Mesendoderm (in vitro differentiated cells): ENCODE results near the gene NUMB.

ENCODE experiments used
- DNase-seq: peaks from one replicate; pipeline ENCODE4 v3.0.0; 2013
- H2AK5ac ChIP-seq: 2 replicates; pipeline ENCODE4 v1.6.1; 2013; ENCODE audit warnings: low read length, inconsistent platforms
- H2BK120ac ChIP-seq: 2 replicates; pipeline ENCODE4 v1.6.1; 2013; ENCODE audit warnings: low read depth, mild to moderate bottlenecking, low read length, moderate library complexity, mixed read lengths
- H2BK15ac ChIP-seq: replicated peaks from 2 replicates; pipeline ENCODE4 v1.6.1; 2013; ENCODE audit warnings: low read depth, mild to moderate bottlenecking, moderate library complexity
- H2BK5ac ChIP-seq: 2 replicates; pipeline ENCODE4 v1.6.1; 2013; ENCODE audit warnings: low read length, inconsistent platforms
- H3K18ac ChIP-seq: 2 replicates; pipeline ENCODE4 v1.6.1; 2013; ENCODE audit warnings: mild to moderate bottlenecking, low read length, mixed read lengths
- H3K23ac ChIP-seq: one replicate; pipeline ENCODE4 v1.6.1; 2013; ENCODE audit warnings: low read length
- H3K27ac ChIP-seq: 2 replicates; pipeline ENCODE4 v1.5.1; 2013; ENCODE audit warnings: low read depth, mild to moderate bottlenecking, inconsistent platforms, low read length, moderate library complexity
- H3K27me3 ChIP-seq: 2 replicates; pipeline ENCODE4 v1.6.1; 2013; ENCODE audit warnings: low read length, control low read depth, mild to moderate bottlenecking, inconsistent platforms; ENCODE audit not compliant: insufficient read depth, poor library complexity
- H3K36me3 ChIP-seq: 2 replicates; pipeline ENCODE4 v1.6.1; 2013; ENCODE audit warnings: low read length, inconsistent platforms; ENCODE audit not compliant: control insufficient read depth, insufficient read depth
- H3K4ac ChIP-seq: one replicate; pipeline ENCODE4 v1.6.1; 2013; ENCODE audit warnings: low read depth, mild to moderate bottlenecking, low read length, moderate library complexity
- H3K4me1 ChIP-seq: 2 replicates; pipeline ENCODE4 v1.6.1; 2013; ENCODE audit warnings: low read depth, low read length, inconsistent platforms; ENCODE audit not compliant: control insufficient read depth
- H3K4me2 ChIP-seq: 2 replicates; pipeline ENCODE4 v1.6.1; 2013; ENCODE audit warnings: low read length
- H3K4me3 ChIP-seq: 2 replicates; pipeline ENCODE4 v1.5.1; 2013; ENCODE audit warnings: mild to moderate bottlenecking, low read length
- H3K56ac ChIP-seq: one replicate; pipeline ENCODE4 v1.6.1; 2013; ENCODE audit warnings: low read length
- H3K79me1 ChIP-seq: 2 replicates; pipeline ENCODE4 v1.6.1; 2013; ENCODE audit warnings: low read length, inconsistent platforms
- H3K79me2 ChIP-seq: 2 replicates; pipeline ENCODE4 v1.6.1; 2013; ENCODE audit warnings: mild to moderate bottlenecking, low read length; ENCODE audit not compliant: control insufficient read depth, insufficient read depth
- H3K9ac ChIP-seq: 2 replicates; pipeline ENCODE4 v1.6.1; 2013; ENCODE audit warnings: low read length, inconsistent platforms
- H4K5ac ChIP-seq: one replicate; pipeline ENCODE4 v1.6.1; 2013; ENCODE audit warnings: low read length
- H4K8ac ChIP-seq: one replicate; pipeline ENCODE4 v1.6.1; 2013; ENCODE audit warnings: low read depth, mild to moderate bottlenecking, control low read depth, low read length, moderate library complexity
- WGBS: extraction: QIAGEN DNeasy Blood & Tissue Kit; methylation state at CpG from one replicate; pipeline ENCODE4 v1.1.7; 2013; ENCODE audit warnings: low lambda C conversion rate, missing lambda C conversion rate; ENCODE audit not compliant: insufficient coverage; ENCODE audit errors: extremely low coverage; 5-methylcytosine and 5-hydroxymethylcytosine counted together

The NUMB gene

GRCh38 chr14:73242357-73242901 lies 215.9 kb downstream of the NUMB start:
- no peak for DNase-seq
- no CpG with 5 or more reads among the region's 6 CpGs for WGBS
- no peak overlapping the region for H4K5ac ChIP-seq
- H3K27ac ChIP-seq: no peak overlapping the region
- no peak overlapping the region for H3K9ac ChIP-seq
- no peak overlapping the region for H2BK15ac ChIP-seq
- H3K4me3 ChIP-seq: no peak overlapping the region
- H3K4me1 ChIP-seq: no peaks in the 10 kb centered on the region
- H2BK120ac ChIP-seq: no peak overlapping the region
- H2AK5ac ChIP-seq: no peak overlapping the region
- no peak overlapping the region for H3K18ac ChIP-seq
- H4K8ac ChIP-seq: no peak overlapping the region
- H3K79me1 ChIP-seq: no peaks in the 10 kb centered on the region
- H3K27me3 ChIP-seq: peaks cover 23% of the 10 kb centered on the region
- H3K36me3 ChIP-seq: no peaks in the 10 kb centered on the region
- H3K79me2 ChIP-seq: no peaks in the 10 kb centered on the region
- H3K4me2 ChIP-seq: no peak overlapping the region
- no peak overlapping the region for H3K4ac ChIP-seq
- no peak overlapping the region for H3K23ac ChIP-seq
- no peak overlapping the region for H2BK5ac ChIP-seq
- no peak overlapping the region for H3K56ac ChIP-seq

GRCh38 chr14:73241481-73242165 lies 216.7 kb downstream of the NUMB start:
- Histone ChIP-seq H2AK5ac (no peak overlapping the region), H3K4me2 (no peak overlapping the region), H2BK5ac (no peak overlapping the region), H3K23ac (no peak overlapping the region), H3K27me3 (peaks cover 28% of the 10 kb centered on the region), H3K4ac (no peak overlapping the region), H4K8ac (no peak overlapping the region), H3K56ac (no peak overlapping the region), H3K18ac (no peak overlapping the region), H3K27ac (no peak overlapping the region), H2BK15ac (no peak overlapping the region), H3K4me3 (no peak overlapping the region), H3K36me3 (no peaks in the 10 kb centered on the region), H3K4me1 (no peaks in the 10 kb centered on the region), H3K9ac (no peak overlapping the region), H4K5ac (no peak overlapping the region), H3K79me2 (no peaks in the 10 kb centered on the region), H2BK120ac (no peak overlapping the region), H3K79me1 (no peaks in the 10 kb centered on the region)
- DNase-seq: no peak
- no CpG with 5 or more reads among the region's 19 CpGs for WGBS

GRCh38 chr14:73240816-73241480 lies 217.4 kb downstream of the NUMB start:
- Histone ChIP-seq H3K27ac (no peak overlapping the region), H3K79me1 (no peaks in the 10 kb centered on the region), H2BK15ac (no peak overlapping the region), H3K27me3 (peaks cover 31% of the 10 kb centered on the region), H2BK5ac (no peak overlapping the region), H3K4ac (no peak overlapping the region), H2AK5ac (no peak overlapping the region), H3K18ac (no peak overlapping the region), H3K79me2 (no peaks in the 10 kb centered on the region), H3K9ac (no peak overlapping the region), H2BK120ac (no peak overlapping the region), H4K5ac (no peak overlapping the region), H3K56ac (no peak overlapping the region), H3K4me1 (no peaks in the 10 kb centered on the region), H4K8ac (no peak overlapping the region), H3K4me2 (no peak overlapping the region), H3K36me3 (no peaks in the 10 kb centered on the region), H3K23ac (no peak overlapping the region), H3K4me3 (no peak overlapping the region)
- DNase-seq: no peak
- WGBS: no CpG with 5 or more reads among the region's 10 CpGs

GRCh38 chr14:73239393-73240241 lies 218.7 kb downstream of the NUMB start:
- H3K79me2 ChIP-seq: no peaks in the 10 kb centered on the region
- no peak overlapping the region for H3K4me3 ChIP-seq
- H3K27me3 ChIP-seq: peaks cover 31% of the 10 kb centered on the region
- no peaks in the 10 kb centered on the region for H3K79me1 ChIP-seq
- no peak overlapping the region for H2BK5ac ChIP-seq
- peaks cover 5% of the 10 kb centered on the region for H3K4me1 ChIP-seq
- no peak overlapping the region for H2AK5ac ChIP-seq
- no peak overlapping the region for H2BK15ac ChIP-seq
- H4K8ac ChIP-seq: no peak overlapping the region
- H3K23ac ChIP-seq: no peak overlapping the region
- H3K36me3 ChIP-seq: no peaks in the 10 kb centered on the region
- H3K18ac ChIP-seq: no peak overlapping the region
- H2BK120ac ChIP-seq: no peak overlapping the region
- peak; percentile 14 for DNase-seq
- no peak overlapping the region for H4K5ac ChIP-seq
- H3K4ac ChIP-seq: no peak overlapping the region
- H3K56ac ChIP-seq: no peak overlapping the region
- no peak overlapping the region for H3K9ac ChIP-seq
- peak overlapping the region; percentile 25 for H3K4me2 ChIP-seq
- no peak overlapping the region for H3K27ac ChIP-seq
- WGBS: no CpG with 5 or more reads among the region's 48 CpGs

- H3K27me3 ChIP-seq: peaks cover 31% of the 10 kb centered on the region
- H3K4me3 ChIP-seq: no peak overlapping the region
- H3K79me1 ChIP-seq: no peaks in the 10 kb centered on the region
- H2BK120ac ChIP-seq: no peak overlapping the region
- no peak overlapping the region for H3K9ac ChIP-seq
- no peak overlapping the region for H4K5ac ChIP-seq
- H2AK5ac ChIP-seq: no peak overlapping the region
- WGBS: no CpG with 5 or more reads among the region's 11 CpGs
- no peak overlapping the region for H3K27ac ChIP-seq
- peak overlapping the region; percentile 99 for H3K23ac ChIP-seq
- no peak for DNase-seq
- H3K4me2 ChIP-seq: no peak overlapping the region
- H3K36me3 ChIP-seq: no peaks in the 10 kb centered on the region
- H3K79me2 ChIP-seq: no peaks in the 10 kb centered on the region
- H3K4me1 ChIP-seq: peaks cover 5% of the 10 kb centered on the region
- no peak overlapping the region for H2BK5ac ChIP-seq
- H3K56ac ChIP-seq: no peak overlapping the region
- no peak overlapping the region for H3K18ac ChIP-seq
- H2BK15ac ChIP-seq: no peak overlapping the region
- no peak overlapping the region for H4K8ac ChIP-seq
- no peak overlapping the region for H3K4ac ChIP-seq
These were observed 219.4 kb downstream of the NUMB start for GRCh38 chr14:73238941-73239340.
